Stimulated activated CD4-positive, alpha-beta T cell treated with anti-CD3 and anti-CD28 coated beads, TNF-alpha, amount 100 ng/mL, for 24 hours (primary cell): ENCODE measurements around the gene IKBKE.

Experiments
- DNase-seq, 3 experiments: peaks; one replicate each; pipeline ENCODE4 v3.0.0-alpha.2; 2020; ENCODE audit warnings: low read depth in 3 of 3

The IKBKE gene

DNA sequence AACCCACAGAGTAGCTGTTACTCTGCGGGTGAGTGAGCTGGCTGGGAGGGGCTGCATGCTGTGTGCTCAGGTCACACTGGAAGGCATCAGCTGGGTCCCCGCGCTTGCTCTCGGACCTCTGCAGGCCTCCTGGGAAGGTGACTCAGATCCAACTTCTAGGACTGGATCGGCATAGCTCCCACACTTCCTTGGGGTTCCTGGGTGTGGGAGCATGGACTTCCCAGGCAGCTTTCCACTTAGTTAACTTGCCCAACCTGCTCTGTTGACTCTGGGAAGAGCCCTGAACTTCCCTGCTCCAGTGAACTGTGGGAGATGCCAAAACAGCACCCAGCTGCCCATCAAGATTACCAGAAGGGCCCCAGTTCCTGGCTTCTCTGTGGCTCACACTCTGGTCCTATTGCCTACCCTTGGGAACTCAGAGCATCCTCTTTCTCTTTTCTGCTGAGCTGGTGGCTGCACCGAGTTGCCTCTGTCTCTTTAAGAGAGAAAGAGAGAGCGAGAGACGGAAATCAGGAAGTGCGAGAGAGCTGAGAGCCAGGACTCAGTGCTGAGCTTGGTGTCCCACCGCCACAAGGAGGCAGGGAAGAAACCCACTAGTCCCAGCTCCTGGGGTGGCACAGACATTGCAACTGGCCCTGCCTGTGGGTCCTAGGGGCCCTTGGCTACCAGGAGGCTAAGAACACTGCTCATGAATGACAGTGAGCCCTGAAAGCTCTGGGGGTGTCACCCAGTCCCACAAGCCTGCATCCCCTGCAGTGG is at the start of gene IKBKE:
Gene IKBKE (plus strand): TSS at position 544 of the 759 bp plus-strand sequence. CDS start 2,752 bp downstream, outside the sequence.
- peak in 1 of 3 experiments; percentile 28 for DNase-seq

DNA sequence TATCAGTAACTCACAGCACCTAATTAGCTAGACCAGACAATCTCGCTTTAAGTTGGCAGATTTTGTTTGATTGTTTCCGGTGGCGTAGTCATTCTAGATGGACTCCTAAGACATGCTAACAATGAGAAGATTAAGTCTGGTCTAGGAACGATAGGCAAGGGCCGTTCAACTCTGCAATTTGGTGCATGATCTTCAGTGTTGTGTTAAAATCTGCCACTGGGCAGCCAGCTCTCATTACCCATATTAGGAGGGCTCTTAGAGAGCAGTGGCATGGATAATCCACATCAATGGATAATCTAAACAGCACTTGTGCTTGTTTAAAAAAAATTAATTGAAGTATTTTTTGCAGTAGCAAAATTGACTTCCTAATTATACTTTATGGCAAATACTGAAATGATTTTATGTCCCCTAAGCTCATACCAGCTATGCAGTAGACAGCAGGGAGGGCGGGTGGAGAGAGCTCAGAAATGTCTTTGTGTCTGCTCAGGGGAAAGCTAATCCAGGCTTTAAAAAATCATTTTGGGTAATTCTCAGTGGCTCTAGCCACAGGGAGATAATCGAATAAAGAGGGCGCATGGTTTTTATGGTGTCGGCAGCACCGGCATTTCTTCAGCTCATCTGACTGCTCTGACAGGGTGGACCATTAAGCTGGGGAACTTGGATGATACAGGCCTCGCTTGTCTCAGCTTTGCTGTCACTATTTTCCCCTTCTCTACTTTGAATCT is 48.5 kb upstream of the IKBKE start:
- no peak for DNase-seq

DNA sequence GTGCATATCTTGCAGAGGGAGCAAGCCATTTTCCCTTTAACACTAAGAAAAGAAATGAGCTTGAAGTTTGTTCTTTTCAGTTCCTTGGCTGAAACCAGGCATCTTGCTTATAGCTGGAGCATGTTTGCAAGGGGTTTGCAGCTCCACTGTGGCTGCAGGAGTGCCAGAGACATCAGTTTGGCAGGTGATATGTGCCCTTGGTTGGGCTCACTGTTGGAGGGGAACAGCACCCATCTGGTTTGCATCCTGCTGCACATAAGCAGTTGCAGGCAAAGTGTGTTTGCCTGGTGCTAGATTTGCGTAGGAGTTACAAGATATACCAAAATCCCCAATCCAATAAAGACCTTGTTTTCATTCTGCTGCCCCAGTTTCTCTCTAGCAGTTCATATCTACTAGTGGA is 47.8 kb upstream of the IKBKE start:
- no peak for DNase-seq

DNA sequence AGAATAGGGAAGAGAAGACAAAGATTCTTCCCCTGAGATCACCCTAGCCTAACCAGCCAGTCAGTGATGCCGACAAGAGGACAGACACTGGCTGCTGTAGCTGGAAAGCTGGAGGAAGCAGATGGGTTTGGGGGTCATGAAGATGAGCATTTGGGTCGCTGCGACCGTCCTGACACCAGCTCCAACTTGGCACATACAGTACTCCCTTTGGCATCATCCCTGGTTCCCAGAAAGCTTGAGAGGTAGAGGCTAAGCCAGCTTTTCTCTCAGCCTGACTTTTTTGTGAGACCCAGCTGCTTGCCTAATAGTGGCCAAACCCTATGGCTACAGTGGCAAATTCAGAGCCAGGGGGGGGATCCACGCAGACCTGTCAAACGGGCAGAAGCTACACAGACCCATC is 43.0 kb upstream of the IKBKE start:
- DNase-seq: no peak

DNA sequence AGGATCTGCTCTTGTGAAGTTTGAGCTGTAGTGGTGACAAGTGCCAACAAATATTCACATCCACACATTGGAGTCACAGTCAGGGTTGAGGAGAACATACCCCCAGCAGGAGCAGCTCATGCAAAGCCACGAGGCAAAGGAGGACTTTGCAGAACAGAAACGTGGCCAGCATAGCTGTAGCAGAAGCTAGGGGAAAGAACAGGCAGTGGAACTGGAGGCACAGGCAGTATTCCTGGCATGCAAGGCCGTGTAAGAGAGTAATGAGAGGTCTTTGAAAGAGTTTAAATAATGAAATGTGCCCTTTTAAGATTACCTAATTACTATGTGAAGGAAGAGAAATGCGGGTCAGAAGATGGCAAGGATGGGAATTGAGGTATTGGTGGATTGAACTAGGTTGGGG is 40.9 kb upstream of the IKBKE start:
- no peak for DNase-seq

DNA sequence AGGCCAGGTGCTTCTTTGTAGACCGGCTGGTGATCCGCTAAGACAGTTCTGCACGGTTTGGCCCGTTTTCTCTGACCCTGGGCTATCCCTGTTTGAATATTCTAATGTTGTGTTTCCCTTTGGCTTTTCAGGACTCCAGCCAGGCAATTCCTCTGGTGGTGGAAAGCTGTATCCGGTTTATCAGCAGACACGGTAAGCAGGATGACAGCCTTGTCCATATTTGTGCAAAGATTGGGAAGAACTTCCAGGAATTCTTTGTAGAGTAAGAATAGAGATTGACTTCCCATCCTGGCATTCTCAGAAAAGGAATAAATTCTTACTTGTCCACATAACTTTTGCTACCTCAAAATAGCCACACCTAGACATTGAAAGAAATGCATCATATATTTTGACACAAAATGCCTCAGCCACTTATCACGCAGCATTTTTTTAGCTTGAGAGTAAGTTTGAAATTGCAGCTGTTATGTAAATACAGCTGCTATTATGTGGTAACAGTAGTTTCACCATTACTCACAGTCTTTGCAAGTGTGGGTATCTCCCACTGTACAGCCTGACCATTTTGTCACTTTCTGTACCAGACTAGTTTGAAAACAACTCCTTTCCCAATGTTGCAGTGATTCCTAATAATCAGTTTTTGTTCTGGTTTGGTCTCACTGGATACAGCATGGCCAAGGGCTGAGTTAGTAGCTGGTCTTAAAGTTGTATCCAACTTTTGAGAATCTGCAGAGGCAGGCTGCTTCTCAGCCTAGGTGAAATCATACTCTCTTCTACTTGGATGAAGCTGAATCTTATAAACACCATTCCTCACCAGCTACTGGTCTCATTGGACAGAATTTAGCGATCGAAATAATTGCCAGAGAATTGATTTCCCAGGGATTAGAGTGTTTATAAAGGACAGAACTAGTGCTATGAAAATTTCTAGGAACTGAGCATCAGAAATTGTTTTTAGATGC is 40.0 kb upstream of the IKBKE start:
- DNase-seq: no peak

DNA sequence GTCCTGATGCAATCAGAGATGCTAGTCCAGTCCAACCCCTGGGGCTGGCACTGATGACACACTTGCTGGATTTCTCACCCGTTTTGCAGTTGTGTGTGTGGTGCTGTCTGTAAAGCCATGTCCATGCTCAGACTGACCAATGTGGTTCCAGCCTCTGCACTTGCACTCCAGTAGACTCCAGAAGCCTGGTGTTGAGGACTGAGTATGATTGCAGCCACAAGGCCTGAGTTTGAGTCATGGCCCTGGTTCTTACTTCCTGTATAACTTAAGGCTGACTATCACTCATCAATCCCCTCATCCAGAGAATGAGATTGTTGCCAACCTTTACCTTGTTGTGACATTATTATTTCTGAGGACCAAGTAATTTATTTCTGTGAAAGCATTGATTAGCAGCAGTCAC is 34.8 kb upstream of the IKBKE start:
- no peak for DNase-seq

DNA sequence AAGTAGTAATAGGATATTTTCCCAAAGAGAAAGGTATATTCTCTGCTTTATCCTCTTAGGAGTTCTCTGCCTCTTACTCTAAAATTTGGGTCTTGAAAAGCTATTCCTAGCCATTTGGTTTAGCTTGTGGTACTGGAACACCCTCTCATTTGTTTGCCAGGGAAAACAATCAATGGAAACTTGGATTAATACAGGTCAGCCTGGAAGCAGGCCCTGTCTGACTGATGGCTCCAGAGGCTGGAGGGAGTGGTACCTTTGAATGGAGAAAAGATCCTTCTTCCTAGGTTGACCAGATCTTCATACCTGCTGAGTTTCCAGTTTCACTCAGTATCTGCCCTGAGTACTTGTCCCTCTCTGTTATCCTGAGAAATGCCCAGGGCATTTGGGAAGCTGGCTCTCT is 31.7 kb upstream of the IKBKE start:
- no peak for DNase-seq

DNA sequence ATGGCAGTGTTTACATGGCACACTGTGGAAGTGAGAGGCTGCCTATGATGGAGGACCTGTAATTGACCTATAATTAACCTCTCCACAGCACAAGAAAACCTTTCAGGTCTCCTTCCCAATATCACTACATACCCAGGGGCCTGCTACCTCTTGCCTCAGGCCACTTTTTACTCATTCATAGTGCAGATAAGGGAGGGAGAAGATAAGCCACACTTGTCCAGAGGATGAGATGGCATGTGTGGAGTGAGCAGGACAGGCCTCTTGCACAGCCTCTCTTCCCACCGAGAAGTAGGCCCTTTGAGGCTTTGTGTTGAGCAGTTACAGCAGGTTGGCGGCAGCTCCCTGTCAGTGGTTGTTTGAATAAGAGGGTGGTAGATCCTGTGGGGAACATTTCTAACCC is 31.1 kb upstream of the IKBKE start:
- no peak for DNase-seq

DNA sequence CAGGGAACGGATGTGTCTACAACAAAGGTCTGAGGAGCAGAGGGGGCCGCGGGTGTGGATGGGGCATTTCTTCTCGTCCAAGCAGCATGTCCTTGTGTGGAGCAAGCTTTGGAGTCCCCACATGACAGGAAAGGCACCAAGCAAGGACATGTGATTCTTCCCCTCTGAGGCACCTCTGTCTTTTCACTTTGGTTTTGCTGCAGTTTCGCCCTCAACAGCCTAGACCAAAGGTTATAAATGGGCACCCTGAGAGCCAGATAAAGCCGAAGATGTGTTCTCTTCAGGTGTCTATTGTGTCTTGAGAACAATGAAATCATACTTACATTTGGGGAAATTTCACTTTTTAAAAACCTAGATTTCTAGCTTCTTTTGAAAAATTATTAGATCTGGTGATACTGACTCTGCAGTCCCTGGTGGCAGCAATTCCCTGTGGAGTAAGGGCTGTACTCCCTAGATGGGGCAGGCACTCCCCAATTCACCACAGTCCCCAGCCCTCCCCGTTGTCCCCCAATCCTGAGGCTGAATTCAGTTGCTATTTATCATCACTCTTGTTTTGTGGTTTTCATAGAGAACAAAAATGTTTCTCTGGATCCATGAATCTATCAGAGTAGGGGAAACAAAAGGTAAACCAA is 28.8 kb upstream of the IKBKE start:
- no peak for DNase-seq

DNA sequence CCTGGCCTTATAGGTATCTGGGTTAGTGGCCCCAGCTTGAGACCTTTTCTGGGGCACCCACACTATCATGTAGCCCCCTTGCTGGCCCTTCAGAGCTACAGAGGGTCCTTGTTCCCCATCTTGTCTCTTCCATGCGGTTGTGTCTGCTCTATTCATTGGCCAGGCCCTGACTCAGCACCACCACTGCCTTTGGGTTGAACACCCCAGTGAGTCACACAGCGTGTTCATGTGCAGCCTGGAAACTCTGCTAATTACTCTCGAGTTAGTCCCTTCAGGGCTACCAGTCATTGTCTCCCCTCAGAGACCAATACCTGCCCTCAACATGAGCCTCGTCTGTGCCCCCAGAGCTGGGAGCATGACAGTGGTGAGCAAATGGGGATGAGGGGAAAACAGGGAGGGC is 28.2 kb upstream of the IKBKE start:
- DNase-seq: no peak

DNA sequence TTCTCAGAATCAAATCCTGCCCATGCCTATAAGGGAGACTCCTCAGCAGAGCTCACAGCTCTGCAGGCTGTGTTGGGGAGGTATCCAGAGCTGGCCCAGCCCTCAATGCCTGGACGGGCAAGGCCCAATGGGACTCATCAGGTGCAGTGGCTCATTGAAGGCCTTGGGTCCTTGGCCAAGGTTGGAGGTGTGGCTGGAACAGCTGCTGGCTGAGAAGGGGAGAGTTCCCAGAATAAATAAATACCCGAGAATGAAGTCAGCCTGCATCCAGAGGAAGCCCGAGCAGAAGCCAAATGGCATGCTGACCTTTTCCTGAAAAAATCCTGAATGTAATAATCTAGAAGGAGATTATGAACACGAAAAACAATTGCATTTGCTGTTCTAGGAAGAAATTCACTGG is 25.2 kb upstream of the IKBKE start:
- DNase-seq: no peak

DNA sequence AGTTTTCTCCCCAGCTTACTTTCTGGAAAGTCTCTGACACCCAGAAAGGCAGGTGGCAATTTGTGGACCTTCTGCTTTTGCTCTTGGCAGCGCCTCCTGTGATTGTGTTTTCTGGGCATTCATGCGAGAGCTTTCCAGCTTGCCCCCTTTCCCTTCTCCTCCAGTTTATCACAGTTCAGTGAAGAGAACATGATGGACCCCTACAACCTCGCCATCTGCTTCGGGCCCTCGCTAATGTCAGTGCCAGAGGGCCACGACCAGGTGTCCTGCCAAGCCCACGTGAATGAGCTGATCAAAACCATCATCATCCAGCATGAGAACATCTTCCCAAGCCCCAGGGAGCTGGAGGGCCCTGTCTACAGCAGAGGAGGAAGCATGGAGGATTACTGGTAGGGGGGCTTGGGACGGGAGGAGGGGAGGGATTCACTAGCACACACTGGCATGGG is 24.3 kb upstream of the IKBKE start:
- no peak for DNase-seq

DNA sequence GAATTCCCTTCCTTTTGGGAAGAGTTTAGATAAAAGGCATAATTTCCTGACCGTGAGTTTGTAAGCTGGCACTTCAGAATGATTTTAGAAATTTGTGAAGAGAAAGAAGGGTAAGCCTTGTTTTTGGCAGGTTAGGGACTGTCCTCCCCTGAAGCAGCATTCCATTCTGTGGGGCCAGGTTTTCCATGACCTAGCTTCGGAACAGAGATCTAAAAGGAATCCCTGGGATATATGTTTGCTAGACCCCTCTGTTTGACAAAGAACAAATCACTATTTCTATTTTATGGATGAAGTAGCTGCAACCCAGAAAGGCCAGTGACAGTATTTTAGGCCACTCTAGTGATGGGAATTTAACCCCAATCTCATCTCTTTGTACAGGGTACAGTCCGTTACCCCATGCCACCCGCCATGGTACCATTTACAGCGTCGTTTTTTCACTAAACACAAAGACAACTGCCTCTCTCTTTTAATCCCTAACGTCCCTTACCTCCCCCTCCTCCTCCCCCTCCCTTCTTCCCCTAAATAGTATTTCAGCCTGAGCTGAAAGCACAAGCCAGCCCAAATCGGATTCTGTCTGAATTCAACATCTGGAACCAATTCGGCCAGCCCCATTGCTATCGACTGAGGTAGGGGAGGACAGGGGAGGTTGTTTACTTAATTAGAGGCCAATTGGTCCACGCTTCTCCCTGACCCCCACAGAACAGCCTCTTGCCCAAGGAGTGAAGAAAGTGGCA is 23.4 kb upstream of the IKBKE start:
- no peak for DNase-seq

DNA sequence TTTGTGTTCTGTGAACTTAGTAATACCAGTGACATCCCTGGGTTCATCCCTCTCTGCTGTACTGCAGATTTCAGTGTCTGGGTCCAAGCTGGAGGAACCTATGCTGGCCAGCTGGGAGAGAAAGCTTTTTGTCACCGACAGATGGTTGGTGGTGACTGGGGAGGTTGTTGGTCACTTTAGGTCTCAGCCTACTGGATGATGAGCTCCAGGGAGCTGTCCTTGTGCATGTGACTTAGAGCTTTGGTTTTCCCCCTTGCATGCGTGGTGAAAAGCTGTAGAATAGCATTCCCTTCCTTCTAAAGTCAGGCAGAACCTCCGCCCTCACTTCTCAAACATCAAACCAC is 22.9 kb upstream of the IKBKE start:
- DNase-seq: no peak

DNA sequence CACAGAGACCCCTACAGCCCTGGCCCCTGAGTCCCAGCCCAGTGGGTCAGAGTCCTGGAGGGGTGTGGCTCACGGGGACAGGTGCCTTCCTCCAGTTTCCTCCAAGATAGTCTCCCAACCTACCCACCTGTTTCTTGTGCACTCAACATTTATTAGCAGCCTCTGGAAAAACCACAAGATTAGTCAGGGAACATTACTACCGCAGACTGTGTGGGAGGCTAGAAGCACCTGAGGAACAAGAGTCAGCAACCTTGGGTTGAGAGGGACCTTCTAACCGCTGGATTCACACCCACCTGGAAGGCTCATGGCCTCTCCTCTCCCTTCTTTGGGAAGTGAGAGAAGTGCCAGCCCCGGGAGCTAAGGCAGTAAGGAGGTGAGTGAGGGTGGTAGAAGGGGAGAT is 22.5 kb upstream of the IKBKE start:
- DNase-seq: no peak

DNA sequence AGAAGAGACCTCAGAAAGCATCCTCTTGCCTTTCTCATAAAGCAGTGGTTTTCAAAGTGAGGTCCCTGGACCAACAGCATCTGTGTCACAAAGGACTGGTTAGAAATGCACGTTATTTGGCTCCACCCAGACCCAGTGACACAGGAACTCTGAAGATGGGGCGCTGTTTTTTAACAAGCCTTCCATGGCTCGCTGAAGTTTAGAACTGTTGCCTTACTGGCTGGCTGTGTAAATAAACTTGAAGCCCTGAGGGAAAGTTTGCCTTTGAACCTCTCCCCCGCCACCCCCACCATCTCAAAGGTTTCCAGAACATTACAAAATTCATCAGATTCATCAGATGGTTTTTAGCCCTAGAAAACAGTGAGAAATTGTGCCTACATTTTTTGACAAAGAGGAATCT is 21.8 kb upstream of the IKBKE start:
- no peak for DNase-seq

DNA sequence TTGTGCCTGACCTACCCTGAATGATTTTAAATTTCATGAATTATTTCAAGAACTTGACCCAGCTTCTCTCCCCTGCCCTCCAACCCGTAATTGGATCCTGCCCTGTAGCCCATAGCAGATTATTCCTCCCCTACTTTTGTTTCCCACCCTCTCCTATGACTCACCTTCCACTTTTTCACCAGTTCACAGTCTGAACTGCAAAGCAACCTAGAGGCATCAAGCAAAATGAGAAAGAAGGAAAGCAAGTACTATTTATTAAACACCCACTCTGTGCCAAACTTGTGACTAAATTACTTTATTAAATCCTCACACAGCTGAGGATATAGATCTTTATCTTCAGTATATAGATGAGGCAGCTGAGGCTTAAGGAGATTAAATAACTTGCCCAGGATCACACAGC is 20.7 kb upstream of the IKBKE start:
- DNase-seq: no peak

DNA sequence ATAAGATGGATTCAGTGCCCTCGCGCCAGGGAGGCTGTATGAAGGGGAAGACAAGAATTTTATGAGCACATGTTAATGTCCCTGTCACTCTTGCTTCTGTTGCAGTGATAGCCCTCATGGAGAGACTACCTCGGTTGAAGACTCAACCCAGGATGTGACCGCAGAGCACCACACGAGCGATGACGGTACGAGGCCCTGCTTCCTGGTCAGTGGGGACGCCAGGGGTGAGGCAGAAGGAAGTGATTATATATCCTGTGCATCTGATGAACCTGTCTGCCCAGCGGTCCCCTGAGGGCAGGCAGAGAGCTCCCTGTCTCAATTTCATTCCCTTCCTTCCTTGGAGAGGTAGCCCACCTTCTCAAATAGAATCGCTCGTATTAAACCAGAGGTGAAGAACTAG is 20.0 kb upstream of the IKBKE start:
- DNase-seq: no peak

DNA sequence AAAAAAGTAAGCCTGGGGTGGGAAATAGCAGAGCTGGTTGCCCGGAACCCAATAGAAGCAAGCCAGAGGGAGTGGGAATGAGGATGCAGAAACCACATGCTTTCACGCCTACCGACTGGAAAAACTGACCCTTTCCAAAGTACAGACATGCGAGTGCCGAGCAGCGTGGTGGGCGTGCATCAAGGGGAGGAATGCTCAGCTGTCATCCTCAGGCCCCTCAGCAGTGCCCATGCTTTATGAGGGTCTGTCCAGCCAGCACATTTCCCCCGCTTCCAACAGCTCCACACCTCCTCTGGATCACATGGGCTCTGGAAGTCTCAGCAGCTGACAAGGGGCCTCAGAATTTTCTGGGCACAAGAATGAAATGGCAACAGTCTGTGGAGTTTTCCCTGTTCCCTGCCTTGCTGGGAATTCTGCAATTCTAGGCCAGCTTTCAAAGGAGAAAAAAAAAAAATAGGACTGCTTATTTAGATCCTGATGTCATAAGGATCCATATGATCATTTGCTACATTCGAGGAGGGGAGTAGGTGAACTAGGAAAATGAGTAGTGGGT is 19.1 kb upstream of the IKBKE start:
- no peak for DNase-seq

DNA sequence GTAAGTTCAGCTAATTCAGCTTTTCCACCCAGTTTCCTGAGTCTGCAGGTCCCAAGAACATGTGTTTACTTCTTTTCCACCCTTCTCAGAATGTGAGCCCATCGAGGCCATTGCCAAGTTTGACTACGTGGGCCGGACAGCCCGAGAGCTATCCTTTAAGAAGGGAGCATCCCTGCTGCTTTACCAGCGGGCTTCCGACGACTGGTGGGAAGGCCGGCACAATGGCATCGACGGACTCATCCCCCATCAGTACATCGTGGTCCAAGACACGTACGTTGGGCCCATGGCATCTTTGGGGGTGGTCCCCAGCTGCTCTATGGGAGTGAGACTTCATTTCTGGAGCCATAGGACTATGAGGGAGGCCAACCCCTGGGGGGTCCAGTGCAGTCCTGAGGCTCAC is 17.2 kb upstream of the IKBKE start:
- DNase-seq: no peak
